Cardiac septum (tissue), 1 donor: ENCODE measurements around the gene IRGM. TPM values are rescaled to one million over a fixed set of nuclear protein-coding genes. Genes with fewer than 3 reads are reported as not detected.

Experiments
- DNase-seq: peaks from one replicate; pipeline ENCODE4 v3.0.0-alpha.2; 2020; ENCODE audit warnings: low spot score
- intact Hi-C: fragments of 100-400 bp; cut with DNase I; formaldehyde crosslinking; loops from one replicate; pipeline ENCODE4 v1.14.0; 2022
- total RNA-seq: library from RNA; stranded (reverse); fragmentation: NEBNext Ultra II Directional; extraction: Animal tissue kit (Norgen Biotek cat#: 25700); gene quantifications from one replicate; pipeline ENCODE4 v1.2.1, GENCODE V29; 2021
- donor health status: DM: no; HTN: no; CAD: no.

Gene IRGM
- total RNA-seq, 1 donor from 2014 or later: not detected

GRCh38 chr5:150862070-150862469 is 15.7 kb downstream of the IRGM start:
- no peak for DNase-seq
- intact Hi-C loops: no loop called here

- intact Hi-C loops: no loop called here
- DNase-seq: no peak
These were observed 33.0 kb downstream of the IRGM start for GRCh38 chr5:150879358-150879757.

- intact Hi-C loops: no loop called here
These were observed 49.4 kb downstream of the IRGM start for GRCh38 chr5:150895431-150896428.

More at GRCh38 chr5:150895431-150896428, 49.4 kb downstream of the IRGM start:
- no peak for DNase-seq

Other genes starting within 250 kb of the IRGM start
- gene SYNPO, start 205.9 kb upstream of the IRGM start, total RNA-seq: 829 TPM
- gene MYOZ3, start 185.3 kb upstream of the IRGM start, total RNA-seq: 10.0 TPM
- 33.8 TPM for gene RBM22, start 145.5 kb upstream of the IRGM start, total RNA-seq
- gene DCTN4, start 87.5 kb upstream of the IRGM start, total RNA-seq: 44.9 TPM
- gene SMIM3, start 67.8 kb upstream of the IRGM start, total RNA-seq: 15.3 TPM
- gene ZNF300, start 58.5 kb downstream of the IRGM start, total RNA-seq: 1.5 TPM
- 461 TPM for gene GPX3, start 174.1 kb downstream of the IRGM start, total RNA-seq
- gene TNIP1, start 234.5 kb downstream of the IRGM start, total RNA-seq: 110 TPM